Right lobe of liver (tissue), 6 donors: ENCODE data around the gene INA. TPM values are rescaled to one million over a fixed set of nuclear protein-coding genes. Genes with fewer than 3 reads are reported as not detected.

Experiments used
- ATAC-seq, 4 donors: fragments of 200-7000 bp; cut with Tn5 transposase; one replicate each; pipeline ENCODE4 v1.9.1; 2020; ENCODE audit warnings: mild to moderate bottlenecking in 4 of 4, moderate library complexity in 4 of 4
- DNase-seq, 3 donors: peaks; one replicate each; pipeline ENCODE4 v3.0.0-alpha.2; 2020
- H3K27ac ChIP-seq, 3 donors: fragments of 200-600 bp; one replicate each; pipeline ENCODE4 v1.8.0; 2022
- H3K27me3 ChIP-seq, 2 donors: fragments of 200-600 bp; one replicate each; pipeline ENCODE4 v1.8.0; 2022
- H3K36me3 ChIP-seq, 4 donors: fragments of 200-600 bp; sonication (generic) in 1 of 4; one replicate each; pipeline versions ENCODE4 v1.5.1 to v1.8.0; 2017 to 2022; ENCODE audit warnings: control low read depth in 1 of 4
- H3K4me1 ChIP-seq, 4 donors: fragments of 200-600 bp; sonication (generic) in 1 of 4; one replicate each; pipeline versions ENCODE4 v1.5.1 to v1.8.0; 2017 to 2022; ENCODE audit warnings: control low read depth in 1 of 4
- H3K4me3 ChIP-seq, 3 donors: fragments of 200-600 bp; one replicate each; pipeline ENCODE4 v1.8.0; 2022
- H3K9me3 ChIP-seq, 4 donors: fragments of 200-600 bp; sonication (generic) in 1 of 4; one replicate each; pipeline versions ENCODE4 v1.5.1 to v1.8.0; 2017 to 2022; ENCODE audit warnings: control low read depth in 1 of 4
- POLR2A ChIP-seq: fragments of 450-650 bp; IDR thresholded peaks from one replicate; pipeline ENCODE4 v1.6.1; 2017; ENCODE audit warnings: antibody characterized with exemption, mild to moderate bottlenecking
- WGBS: methylation state at CpG from one replicate; pipeline ENCODE4 v1.1.6; 2018; ENCODE audit warnings: low coverage, low lambda C conversion rate; ENCODE audit not compliant: insufficient coverage; ENCODE audit errors: missing lambda C conversion rate; 5-methylcytosine and 5-hydroxymethylcytosine counted together
- intact Hi-C, 2 donors: fragments of 100-400 bp; cut with DNase I; formaldehyde crosslinking; loops; one replicate each; pipeline versions ENCODE4 v1.11.2 to v1.14.1; 2022
- total RNA-seq, 6 experiments: library from RNA; depleted of rRNA in 2 of 6; stranded (reverse); fragments of >200 nt in 2 of 6; fragmentation: NEBNext Ultra II Directional in 3 of 6; extraction: Animal tissue kit (Norgen Biotek cat#: 25700) in 3 of 6; gene quantifications; one replicate each; pipeline versions ENCODE4 v1.1.0 to v1.2.4, GENCODE V29; 2016 to 2023
- TF ChIP-seq, protein P1 (sequence below), 4 donors: fragments of 200-600 bp in 3 of 4; fragments of 450-650 bp in 1 of 4; IDR thresholded peaks; one replicate each; pipeline versions ENCODE4 v1.5.1 to v1.8.0; 2016 to 2022; ENCODE audit warnings: antibody characterized with exemption in 4 of 4, mild to moderate bottlenecking in 2 of 4
- donor health status: DM: no; HTN: yes; CAD: no.
- donor health status: DM: no; HTN: no; CAD: no.
- donor health status: DM: no; HTN: no; CAD: no.
- donor health status: DM: no; HTN: yes; CAD: no.
- donor health status: DM: no; HTN: yes; CAD: no.

INA gene
- total RNA-seq, 6 experiments from 2014 or later: not detected

DNA sequence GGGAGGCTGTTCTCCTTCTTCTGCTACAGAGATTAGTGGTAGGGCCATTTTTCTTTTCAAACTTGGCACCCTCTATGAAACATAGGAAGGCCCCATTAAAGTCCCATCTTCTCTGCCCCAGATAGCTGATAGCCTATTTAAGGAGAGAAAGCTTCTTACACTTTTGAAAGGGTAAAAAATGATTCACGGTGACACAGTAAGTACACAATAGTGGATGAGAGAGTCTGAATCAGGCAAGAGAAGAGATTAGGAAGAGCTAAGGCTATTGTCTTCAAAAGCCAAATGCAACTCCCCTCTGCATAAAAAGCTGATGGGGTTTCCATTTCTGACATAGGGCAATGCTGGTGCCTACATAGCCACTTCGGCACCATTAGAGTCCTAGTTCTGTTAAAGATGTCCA, 3.6 kb downstream of the INA start:
- no peak for DNase-seq
- peaks cover 0 to 6% (median 0%) of the 10 kb centered on the region in 4 donors for H3K4me1 ChIP-seq
- H3K9me3 ChIP-seq: no peaks in the 10 kb centered on the region
- TF ChIP-seq, protein P1, sequence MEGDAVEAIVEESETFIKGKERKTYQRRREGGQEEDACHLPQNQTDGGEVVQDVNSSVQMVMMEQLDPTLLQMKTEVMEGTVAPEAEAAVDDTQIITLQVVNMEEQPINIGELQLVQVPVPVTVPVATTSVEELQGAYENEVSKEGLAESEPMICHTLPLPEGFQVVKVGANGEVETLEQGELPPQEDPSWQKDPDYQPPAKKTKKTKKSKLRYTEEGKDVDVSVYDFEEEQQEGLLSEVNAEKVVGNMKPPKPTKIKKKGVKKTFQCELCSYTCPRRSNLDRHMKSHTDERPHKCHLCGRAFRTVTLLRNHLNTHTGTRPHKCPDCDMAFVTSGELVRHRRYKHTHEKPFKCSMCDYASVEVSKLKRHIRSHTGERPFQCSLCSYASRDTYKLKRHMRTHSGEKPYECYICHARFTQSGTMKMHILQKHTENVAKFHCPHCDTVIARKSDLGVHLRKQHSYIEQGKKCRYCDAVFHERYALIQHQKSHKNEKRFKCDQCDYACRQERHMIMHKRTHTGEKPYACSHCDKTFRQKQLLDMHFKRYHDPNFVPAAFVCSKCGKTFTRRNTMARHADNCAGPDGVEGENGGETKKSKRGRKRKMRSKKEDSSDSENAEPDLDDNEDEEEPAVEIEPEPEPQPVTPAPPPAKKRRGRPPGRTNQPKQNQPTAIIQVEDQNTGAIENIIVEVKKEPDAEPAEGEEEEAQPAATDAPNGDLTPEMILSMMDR (IDR thresholded peaks at IDR 0.05): no peak
- TF ChIP-seq POLR2A: no peak
- no peak overlapping the region for H3K4me3 ChIP-seq
- 52% methylated on average over 2 of the region's 2 CpGs for WGBS
- intact Hi-C loops: no loop called here
- H3K27me3 ChIP-seq: peaks cover 0 to 11% of the 10 kb centered on the region in 2 donors
- no peak overlapping the region for H3K27ac ChIP-seq
- ATAC-seq: no peak
- H3K36me3 ChIP-seq: no peaks in the 10 kb centered on the region

DNA sequence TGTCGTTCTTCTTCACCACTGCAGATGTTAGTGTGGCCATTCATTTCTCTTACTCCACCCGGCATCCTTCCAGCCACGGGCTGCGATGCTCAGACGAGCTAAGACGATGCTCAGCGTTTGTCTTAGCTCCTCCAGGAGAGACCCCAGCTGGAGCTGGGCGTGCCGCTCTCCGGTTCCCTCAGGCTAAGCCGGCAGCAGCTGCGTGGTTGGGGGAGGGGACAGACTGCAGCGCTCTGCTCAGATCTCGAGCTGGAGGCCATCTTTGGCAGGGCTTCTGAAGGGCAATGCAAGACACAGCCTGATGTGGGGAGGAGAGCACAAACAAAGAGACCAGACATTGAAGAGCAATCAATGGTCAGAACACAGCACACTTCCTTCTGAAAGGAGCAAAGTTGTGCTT, 4.8 kb downstream of the INA start:
- intact Hi-C loops: no loop called here
- Histone ChIP-seq H3K4me3 (no peak overlapping the region), H3K27ac (no peak overlapping the region), H3K36me3 (no peaks in the 10 kb centered on the region), H3K4me1 (peaks cover 0 to 6% (median 0%) of the 10 kb centered on the region in 4 donors), H3K9me3 (no peaks in the 10 kb centered on the region), H3K27me3 (peaks cover 0 to 11% of the 10 kb centered on the region in 2 donors)
- ATAC-seq (peak in 1 of 4 donors; percentile 12), DNase-seq (no peak)
- no peak for TF ChIP-seq POLR2A
- TF ChIP-seq, protein P1 (IDR thresholded peaks at IDR 0.05): no peak
- WGBS: 3% methylated on average over 13 of the region's 14 CpGs

DNA sequence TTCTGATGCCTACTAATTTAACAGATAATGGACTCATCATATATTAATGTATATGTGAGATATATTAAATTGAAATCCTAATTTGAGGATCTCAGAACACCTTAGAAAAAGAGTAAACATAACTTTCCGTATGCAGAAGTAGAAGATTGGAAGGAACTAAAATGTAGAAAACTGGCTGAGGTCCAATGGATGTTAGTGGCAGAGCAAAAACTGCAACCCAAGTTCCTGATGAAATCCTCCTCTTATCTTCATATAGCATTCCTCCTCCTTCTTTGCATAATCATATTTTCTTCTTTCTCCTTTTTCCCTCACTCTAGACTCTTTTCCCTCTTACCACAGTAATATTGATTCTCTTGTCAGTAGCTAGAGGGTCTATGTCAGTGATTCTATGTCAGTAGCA, 6.0 kb downstream of the INA start:
- Histone ChIP-seq H3K36me3 (no peaks in the 10 kb centered on the region), H3K4me3 (no peak overlapping the region), H3K4me1 (no peaks in the 10 kb centered on the region), H3K27ac (no peak overlapping the region), H3K27me3 (peaks cover 0 to 7% of the 10 kb centered on the region in 2 donors), H3K9me3 (no peaks in the 10 kb centered on the region)
- TF ChIP-seq, protein P1 (IDR thresholded peaks at IDR 0.05): no peak
- TF ChIP-seq POLR2A: no peak
- 0% methylated on average over 1 of the region's 1 CpG for WGBS
- ATAC-seq: no peak
- DNase-seq: no peak
- intact Hi-C loops: no loop called here

DNA sequence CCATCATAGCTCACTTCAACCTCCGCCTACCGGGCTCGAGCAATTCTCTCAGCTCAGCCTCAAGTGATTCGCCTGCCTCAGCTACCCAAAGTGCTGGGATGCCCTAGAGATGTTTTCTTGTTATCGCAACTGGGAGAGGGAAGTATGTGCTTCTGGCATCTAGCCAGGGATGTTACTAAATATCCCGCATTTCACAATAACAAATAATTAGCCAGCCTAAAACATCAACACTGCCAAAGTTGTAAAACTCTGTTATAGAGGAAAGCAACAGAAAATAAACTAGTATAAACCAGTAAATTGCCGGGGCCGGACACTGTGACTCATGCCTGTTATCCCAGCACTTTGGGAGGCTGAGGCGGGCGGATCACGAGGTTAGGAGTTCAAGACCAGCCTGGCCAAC, 7.2 kb downstream of the INA start:
- Histone ChIP-seq H3K9me3 (no peaks in the 10 kb centered on the region), H3K27me3 (no peaks in the 10 kb centered on the region), H3K4me1 (no peaks in the 10 kb centered on the region), H3K27ac (no peak overlapping the region), H3K4me3 (no peak overlapping the region), H3K36me3 (no peaks in the 10 kb centered on the region)
- 31% methylated on average over 11 of the region's 11 CpGs for WGBS
- intact Hi-C loops: no loop called here
- DNase-seq (peak in 1 of 3 donors; percentile 42), ATAC-seq (peak; percentile 59 to 82 (median 73))
- no peak for TF ChIP-seq POLR2A
- TF ChIP-seq, protein P1 (IDR thresholded peaks at IDR 0.05): no peak

DNA sequence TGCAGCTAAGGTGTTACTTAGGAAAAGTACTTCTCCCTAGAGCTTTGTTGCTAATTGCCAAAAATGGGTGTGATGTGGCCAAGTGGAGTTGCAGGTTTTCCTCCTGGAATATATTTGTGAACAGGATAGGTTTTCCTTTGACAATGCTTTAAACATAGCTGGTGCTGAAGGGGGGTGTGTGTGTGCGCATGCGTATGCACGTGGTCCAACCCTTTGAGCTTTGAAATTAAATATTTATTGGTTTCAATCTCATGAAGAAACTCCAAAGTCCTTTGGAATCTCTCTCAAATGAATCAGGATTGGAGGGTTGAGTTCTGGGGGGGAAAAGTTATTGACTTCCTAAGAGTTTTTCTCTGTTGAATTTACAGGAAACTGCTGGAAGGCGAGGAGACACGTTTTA, 11.1 kb downstream of the INA start:
- Histone ChIP-seq H3K27ac (peak overlapping the region in 2 of 3 donors; percentile 16 to 77), H3K27me3 (no peaks in the 10 kb centered on the region), H3K9me3 (no peaks in the 10 kb centered on the region), H3K4me3 (no peak overlapping the region), H3K4me1 (no peaks in the 10 kb centered on the region), H3K36me3 (no peaks in the 10 kb centered on the region)
- intact Hi-C loops: no loop called here
- DNase-seq: peak in 2 of 3 donors; percentile 33 to 61
- no peak for TF ChIP-seq POLR2A
- TF ChIP-seq, protein P1 (IDR thresholded peaks at IDR 0.05): no peak
- WGBS: 39% methylated on average over 5 of the region's 5 CpGs
- peak; percentile 59 to 79 (median 68) for ATAC-seq
